Fibroblast of mammary gland (primary cell): Measurements from ENCODE around the gene SIRT7.
A peak's percentile ranks its signal among the peaks of the same experiment; 100 is the strongest.

ENCODE experiments used
- DNase-seq: peaks from one replicate; pipeline ENCODE4 v3.0.0-alpha.2; 2010; ENCODE audit warnings: low read depth
- H3K4me3 ChIP-seq: 2 replicates; pipeline ENCODE4 v1.5.1; 2011; ENCODE audit warnings: low read depth, mild to moderate bottlenecking, low read length, moderate library complexity; ENCODE audit not compliant: control insufficient read depth
- TF ChIP-seq, protein P1 (sequence below): conservative IDR thresholded peaks from 2 replicates; pipeline ENCODE4 v1.5.1; 2011; ENCODE audit warnings: low read depth, low read length, inconsistent platforms; ENCODE audit not compliant: control insufficient read depth, insufficient read depth

SIRT7 gene

DNA sequence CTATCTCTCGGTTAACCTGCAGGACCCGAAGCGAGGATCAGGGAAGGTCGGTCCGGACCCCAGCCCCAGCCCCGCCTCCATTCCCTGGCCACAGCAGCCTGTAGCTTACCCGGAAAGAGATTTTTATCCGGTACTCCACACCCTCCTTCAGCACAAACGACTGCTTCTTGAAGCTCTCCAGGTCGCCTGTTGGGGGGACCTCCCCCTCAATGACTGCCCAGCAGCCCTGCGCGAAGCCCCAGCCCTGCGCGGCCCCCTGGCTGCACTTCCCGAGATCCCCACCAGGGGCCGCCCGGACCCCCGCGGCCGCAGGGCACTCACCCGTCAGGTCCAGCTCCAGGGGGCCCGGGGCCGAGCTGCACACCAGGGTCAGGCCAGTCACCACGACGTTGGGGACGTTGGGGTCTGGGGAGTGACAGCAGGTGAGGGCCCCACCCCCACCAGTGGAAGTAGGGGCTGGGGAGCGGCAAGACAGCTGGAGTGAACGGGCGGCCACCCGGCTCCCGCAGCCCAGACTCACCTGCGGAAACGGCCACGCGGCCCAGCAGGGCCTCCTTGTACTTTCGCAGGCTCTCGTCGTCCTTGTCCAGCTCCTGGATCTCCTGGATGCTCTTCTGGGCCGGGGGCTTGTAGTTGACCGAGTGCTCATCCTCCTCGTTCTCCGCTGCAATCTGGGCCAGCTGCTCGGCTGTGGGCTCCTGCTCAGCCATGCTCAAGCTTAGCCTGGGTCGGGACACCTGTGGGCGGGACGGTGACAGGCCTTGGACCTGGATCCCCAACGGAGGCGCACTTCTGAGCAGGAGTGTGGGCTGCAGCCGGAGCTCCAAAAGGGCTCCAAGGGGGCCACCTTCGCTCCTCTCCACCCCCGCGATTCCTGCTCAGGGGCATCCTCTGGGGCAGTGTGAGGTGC is 48.5 kb downstream of the SIRT7 start:
- DNase-seq = peak; percentile 27
- H3K4me3 ChIP-seq = peak overlapping the region; percentile 76
- TF ChIP-seq, protein P1, sequence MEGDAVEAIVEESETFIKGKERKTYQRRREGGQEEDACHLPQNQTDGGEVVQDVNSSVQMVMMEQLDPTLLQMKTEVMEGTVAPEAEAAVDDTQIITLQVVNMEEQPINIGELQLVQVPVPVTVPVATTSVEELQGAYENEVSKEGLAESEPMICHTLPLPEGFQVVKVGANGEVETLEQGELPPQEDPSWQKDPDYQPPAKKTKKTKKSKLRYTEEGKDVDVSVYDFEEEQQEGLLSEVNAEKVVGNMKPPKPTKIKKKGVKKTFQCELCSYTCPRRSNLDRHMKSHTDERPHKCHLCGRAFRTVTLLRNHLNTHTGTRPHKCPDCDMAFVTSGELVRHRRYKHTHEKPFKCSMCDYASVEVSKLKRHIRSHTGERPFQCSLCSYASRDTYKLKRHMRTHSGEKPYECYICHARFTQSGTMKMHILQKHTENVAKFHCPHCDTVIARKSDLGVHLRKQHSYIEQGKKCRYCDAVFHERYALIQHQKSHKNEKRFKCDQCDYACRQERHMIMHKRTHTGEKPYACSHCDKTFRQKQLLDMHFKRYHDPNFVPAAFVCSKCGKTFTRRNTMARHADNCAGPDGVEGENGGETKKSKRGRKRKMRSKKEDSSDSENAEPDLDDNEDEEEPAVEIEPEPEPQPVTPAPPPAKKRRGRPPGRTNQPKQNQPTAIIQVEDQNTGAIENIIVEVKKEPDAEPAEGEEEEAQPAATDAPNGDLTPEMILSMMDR = peak; percentile 45

DNA sequence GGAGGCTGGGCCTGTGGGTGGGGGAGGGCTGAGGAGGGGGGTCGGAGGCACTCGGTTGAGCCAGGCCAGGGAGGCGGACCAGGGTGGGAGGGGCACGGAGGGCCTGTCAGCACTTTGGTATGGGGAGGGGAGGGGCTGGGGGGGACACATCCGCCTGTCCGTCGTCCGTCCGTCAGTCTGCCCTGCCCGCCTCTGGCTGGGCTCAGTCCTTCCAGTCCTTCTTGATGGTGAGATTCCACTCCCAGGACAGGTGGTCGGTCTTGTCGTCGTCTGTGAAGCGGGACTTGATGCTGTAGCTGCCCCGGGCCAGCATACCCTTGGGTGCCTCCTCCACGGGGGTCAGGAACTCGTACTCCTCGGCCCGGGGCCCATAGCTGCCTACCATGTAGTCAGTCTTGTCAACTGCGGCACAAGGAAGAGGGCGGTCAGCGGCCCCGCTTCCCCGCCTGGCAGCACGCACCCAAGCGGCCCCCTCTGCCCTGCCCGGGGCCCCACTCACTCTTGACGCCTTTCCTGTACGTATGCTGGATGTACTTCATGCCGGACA is 49.2 kb downstream of the SIRT7 start:
- H3K4me3 ChIP-seq = peak overlapping the region; percentile 76
- TF ChIP-seq, protein P1 = no peak
- peak; percentile 89 for DNase-seq

DNA sequence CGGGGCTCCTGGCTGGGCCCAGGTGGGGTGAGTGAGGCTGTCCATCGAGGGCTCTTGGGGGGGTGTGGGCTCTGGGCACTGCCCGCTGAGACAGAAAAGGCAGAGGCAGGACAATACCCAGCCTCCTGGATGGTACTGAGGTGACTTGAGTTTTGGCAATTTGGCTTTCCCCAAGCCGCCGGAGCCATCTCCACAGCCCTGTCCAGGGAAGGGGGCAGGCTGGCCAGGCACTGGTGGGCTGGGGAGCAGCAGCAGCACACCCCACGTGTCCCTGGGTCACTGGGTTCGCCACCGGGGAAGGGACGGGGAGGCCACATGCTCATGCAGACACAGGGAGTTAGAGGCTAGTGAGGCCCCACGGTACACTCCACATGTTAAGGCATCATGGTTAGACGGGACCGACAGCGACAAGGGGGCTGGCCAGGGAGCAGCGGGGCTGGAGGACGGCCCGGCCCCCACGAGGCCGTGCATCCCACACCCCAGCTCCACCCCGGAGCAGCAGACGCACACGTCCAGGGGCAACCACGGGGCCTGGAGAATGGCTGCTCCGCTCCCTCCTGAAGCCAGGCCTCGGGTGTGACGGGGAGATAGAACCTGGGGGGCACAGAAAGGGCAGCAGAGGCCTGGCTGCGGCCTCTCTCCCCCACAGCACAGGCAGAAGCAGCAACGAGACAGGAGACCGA is 49.8 kb downstream of the SIRT7 start:
- DNase-seq = no peak
- H3K4me3 ChIP-seq = no peak overlapping the region
- TF ChIP-seq, protein P1 = no peak

DNA sequence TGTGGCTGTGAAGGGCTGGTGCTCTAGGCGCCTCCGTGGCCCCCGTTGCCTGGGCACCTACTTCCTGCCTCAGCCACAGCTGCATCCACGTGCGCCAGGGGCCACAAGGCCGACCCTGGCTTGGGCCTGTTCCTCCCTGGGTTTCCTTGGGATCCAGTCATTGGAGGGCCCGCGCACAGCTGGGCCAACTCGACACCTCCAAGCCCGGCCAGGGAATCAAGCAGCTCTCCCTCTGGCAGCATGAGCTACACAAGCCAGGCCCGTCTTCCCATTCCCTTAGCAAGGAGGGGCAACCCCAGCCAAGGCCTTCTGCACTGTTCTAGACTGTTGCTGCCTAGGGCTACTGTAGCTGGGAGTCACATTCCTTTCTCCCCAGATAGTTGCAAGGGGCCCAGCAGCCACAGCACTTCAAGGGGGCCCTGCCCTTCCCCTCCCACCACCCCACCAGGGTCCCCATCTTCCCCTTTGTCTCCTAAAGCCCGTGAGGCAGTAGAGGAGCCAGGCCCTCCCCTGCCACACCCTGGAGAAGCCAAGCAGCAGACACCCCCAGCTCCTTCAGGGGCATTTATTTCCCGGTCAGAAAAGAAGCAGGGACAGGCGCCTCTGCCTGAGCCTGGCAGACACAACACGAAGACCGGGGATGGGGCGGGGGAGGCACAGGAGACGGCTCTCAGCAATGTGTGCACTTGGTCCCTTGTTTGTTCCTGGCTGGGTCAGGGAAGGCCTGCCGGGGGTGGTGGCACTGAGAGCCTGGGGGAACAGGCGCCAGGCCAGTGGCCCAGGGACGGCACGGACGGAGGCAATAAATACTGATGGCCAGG is 50.6 kb downstream of the SIRT7 start:
- peak; percentile 63 for DNase-seq
- TF ChIP-seq, protein P1 = no peak
- H3K4me3 ChIP-seq = no peak overlapping the region

DNA sequence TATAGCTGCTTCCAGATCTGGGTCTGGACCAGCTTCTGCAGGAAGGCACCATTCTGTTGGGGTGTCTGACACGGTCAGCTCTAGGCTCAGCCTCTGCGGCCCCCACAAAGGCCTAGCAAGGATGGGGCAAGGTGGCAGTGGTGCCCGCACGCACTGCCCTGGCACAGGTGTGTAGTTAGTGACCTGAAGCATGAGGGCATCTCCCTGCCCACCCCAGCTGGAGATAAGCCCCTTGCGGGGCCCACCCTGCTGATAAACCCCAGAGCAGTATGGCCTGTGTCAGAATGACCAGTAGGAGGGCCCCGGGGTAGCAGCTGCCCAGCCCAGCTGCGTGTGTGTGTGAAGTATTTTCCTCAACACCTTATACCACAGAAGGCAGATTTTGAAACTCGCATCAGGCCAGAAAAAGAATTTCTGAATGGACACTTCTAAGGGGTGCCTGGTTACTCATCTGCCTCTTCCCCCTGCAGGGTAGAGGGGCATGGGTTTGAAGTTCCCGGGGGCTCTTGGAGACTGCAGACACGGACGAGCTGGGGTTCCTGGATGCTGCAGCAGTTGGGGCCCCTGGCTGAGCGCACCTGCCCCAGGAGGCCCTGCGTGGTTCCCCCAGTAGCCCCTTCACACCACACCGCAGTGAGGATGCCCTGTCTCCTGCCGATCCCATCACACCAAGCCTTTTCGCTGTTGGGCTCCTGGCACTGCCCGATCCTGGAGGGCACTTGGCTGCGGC is 51.4 kb downstream of the SIRT7 start:
- TF ChIP-seq, protein P1 = no peak
- H3K4me3 ChIP-seq = no peak overlapping the region
- DNase-seq = peak; percentile 27
